Mammary epithelial cell (primary cell): Measurements from ENCODE around the gene PMVK.
A peak's percentile ranks its signal among the peaks of the same experiment; 100 is the strongest.

Experiments used
- CTCF ChIP-seq, 2 donors: IDR thresholded peaks in 1 of 2; conservative IDR thresholded peaks in 1 of 2; 2 replicates each; pipeline ENCODE4 v1.5.1; 2011 to 2012; ENCODE audit warnings: inconsistent platforms in 2 of 2, low read length in 2 of 2, mild to moderate bottlenecking in 2 of 2, control low read depth in 1 of 2, low read depth in 1 of 2; ENCODE audit not compliant: insufficient read depth in 1 of 2; ENCODE audit errors: extremely low read depth in 1 of 2
- EZH2 ChIP-seq: IDR thresholded peaks from 2 replicates; pipeline ENCODE4 v1.6.1; 2012; ENCODE audit warnings: low read length, inconsistent platforms, borderline replicate concordance

DNA sequence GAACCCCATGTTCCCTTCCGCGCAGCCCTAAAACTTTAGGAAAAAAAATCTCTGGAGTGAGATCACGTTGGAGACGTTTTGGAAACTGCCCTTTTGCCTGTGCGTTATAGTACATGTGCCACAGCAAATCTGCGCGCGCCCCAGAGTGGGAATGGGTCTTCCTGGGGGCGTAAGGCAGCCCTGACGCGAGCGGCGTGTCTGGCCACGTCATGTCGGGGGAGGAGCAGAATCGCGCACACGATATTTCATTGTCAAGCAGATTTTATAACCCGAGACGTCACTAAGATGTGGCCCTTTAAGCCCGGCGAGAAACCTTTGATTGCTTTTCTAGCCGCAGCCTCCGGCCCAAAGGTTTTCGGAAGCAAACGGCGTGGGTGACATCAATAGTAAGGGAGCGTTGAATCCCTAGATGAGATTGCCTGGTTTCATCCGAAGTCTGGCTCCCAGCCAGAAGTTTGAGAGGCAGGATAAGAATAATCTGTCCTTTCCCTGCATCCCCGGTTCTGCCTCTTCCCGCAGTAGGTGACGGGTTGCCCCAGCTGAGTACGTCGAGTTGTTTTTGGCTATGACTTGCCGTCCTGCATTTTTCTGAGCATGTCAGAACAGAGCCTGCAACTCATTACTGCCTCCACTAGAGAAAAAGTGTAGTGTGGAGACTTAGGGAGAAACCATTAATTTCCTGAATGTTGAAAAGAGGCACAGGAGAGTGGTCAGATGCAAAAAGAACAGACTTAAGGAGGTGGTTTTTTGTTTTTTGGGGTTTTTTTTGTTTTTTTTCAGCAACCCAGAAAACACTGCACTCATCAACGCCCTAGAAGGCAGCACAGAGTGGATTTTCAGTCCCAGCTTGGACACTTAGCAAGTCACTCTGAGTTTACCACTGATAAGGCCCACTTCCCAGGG is 817 bp upstream of the PMVK start:
- TF ChIP-seq CTCF (conservative IDR thresholded peaks at IDR 0.05 in 1 of 2, IDR thresholded peaks at IDR 0.05 in 1 of 2; ENCODE audit: extremely low read depth in 1 of 2, insufficient read depth in 1 of 2, low read depth in 1 of 2, low read length in 2 of 2) (peak in 1 of 2 donors; percentile 45), EZH2 (no peak)
